Heart left ventricle (tissue), 13 donors: Measurements from ENCODE around the gene CENATAC.
A peak's percentile ranks its signal among the peaks of the same experiment; 100 is the strongest.

Experiments used
- POLR2A ChIP-seq, 2 donors: fragments of 450-650 bp; IDR thresholded peaks; one replicate each; pipeline ENCODE4 v1.6.1; 2017; ENCODE audit warnings: antibody characterized with exemption in 2 of 2, mild to moderate bottlenecking in 2 of 2, moderate library complexity in 2 of 2
- TF ChIP-seq, protein P1 (sequence below), 12 donors: fragments of 200-600 bp; sonication (generic) in 4 of 12; IDR thresholded peaks; one replicate each; pipeline versions ENCODE4 v1.5.0 to v1.8.0; 2018 to 2022; ENCODE audit warnings: antibody characterized with exemption in 12 of 12, mild to moderate bottlenecking in 5 of 12
- donor health status: ischemic (EF 13 %, LVEDD 7.1; RV severe dilation, severe dysfunction).
- donor health status: DM: no; HTN: yes; CAD: no.
- donor health status: DM: no; HTN: no; CAD: no.
- donor health status: ischemic (EF 25% LVEDD 6.9; RV normal size, moderate dysfunction).
- donor health status: ischemic (EF 25% LVEDD 5.7; RV mildly dilated, moderate dysfunction).
- donor health status: ischemic (EF 35%, LVEDD 5.7; RV mildly dilated, moderate dysfunction).
- donor health status: nonischemic (EF 11% LVEDD 7.7; RV severe dilation, severe dysfunction).
- donor health status: DM: yes; HTN: yes; CAD: no.
- donor health status: PGD.
- donor health status: ischemic (EF 29% LVEDD 5.4; RV normal size, mild dysfunction).
- donor health status: nonischemic (EF 23%, LVEDD 6.1; RV moderate dilation, normal function).

DNA sequence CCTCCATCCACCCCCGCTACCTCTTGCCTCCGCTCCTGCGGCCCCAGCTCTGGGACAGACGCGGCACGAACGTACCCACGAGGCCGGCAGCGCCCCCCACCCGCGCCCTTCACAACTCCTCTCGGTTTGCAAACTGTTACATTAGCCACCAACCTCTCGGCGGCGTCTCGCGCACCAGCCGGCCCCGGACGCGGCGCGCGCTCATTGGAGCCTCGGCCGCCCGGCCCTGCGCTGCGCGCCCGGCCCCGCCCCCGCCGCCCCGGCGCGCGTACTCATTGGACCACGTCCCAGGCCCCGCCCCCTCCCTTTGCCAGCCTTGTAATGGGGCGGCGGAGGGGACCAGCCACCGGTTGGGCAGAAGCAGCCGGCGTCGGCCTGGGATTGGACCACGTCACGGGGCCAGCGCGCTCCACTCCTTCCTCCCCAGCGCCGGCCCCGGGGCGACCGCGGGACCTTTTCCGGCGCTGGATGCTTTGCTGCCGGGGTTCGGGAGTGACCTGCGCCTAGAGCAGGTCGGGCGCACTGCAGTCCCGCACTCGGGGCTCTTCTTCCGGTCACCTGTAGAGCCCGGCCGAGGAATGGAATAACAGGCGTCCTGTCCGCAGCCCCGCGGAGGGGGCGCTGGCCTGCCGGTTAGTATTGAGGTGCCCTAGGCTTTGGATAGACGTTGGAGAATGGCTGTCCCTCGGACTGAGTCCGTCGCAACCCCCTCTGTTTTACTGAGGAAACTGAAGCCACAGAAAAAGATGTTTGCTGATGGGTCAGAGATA, 59.2 kb downstream of the CENATAC start, which contains the start of gene HYOU1:
- TF ChIP-seq POLR2A (IDR thresholded peaks at IDR 0.05) = peak; percentile 72 to 73
- TF ChIP-seq, protein P1, sequence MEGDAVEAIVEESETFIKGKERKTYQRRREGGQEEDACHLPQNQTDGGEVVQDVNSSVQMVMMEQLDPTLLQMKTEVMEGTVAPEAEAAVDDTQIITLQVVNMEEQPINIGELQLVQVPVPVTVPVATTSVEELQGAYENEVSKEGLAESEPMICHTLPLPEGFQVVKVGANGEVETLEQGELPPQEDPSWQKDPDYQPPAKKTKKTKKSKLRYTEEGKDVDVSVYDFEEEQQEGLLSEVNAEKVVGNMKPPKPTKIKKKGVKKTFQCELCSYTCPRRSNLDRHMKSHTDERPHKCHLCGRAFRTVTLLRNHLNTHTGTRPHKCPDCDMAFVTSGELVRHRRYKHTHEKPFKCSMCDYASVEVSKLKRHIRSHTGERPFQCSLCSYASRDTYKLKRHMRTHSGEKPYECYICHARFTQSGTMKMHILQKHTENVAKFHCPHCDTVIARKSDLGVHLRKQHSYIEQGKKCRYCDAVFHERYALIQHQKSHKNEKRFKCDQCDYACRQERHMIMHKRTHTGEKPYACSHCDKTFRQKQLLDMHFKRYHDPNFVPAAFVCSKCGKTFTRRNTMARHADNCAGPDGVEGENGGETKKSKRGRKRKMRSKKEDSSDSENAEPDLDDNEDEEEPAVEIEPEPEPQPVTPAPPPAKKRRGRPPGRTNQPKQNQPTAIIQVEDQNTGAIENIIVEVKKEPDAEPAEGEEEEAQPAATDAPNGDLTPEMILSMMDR (IDR thresholded peaks at IDR 0.05) = peak in 3 of 12 donors; percentile 12 to 46 (median 26)
